B cell (primary cell): ENCODE data around the gene B3GALT6. TPM values are rescaled to one million over a fixed set of nuclear protein-coding genes. Genes with fewer than 3 reads are reported as not detected.

Experiments used
- ATAC-seq: fragments of 200-7000 bp; cut with Tn5 transposase; one replicate; pipeline ENCODE4 v1.10.0; 2021; ENCODE audit warnings: low read depth, mild to moderate bottlenecking, moderate number of reproducible peaks, moderate library complexity
- CTCF ChIA-PET: fragments of 350-600 bp; sonication (Branson Sonifier 250); formaldehyde crosslinking; loops from one replicate; lab custom pipeline; 2021; ENCODE audit warnings: antibody characterized with exemption, inconsistent platforms; lab: Charles Lee
- POLR2A ChIA-PET: fragments of 350-600 bp; sonication (Branson Sonifier 250); formaldehyde crosslinking; loops from one replicate; lab custom pipeline; 2021; ENCODE audit warnings: antibody characterized with exemption; lab: Charles Lee
- DNase-seq: peaks from one replicate; pipeline ENCODE4 v3.0.0; 2013
- H2AFZ ChIP-seq: 2 replicates; pipeline ENCODE4 v1.6.1; 2012; ENCODE audit warnings: mild to moderate bottlenecking, low read depth, low read length; ENCODE audit not compliant: insufficient read depth, poor library complexity, severe bottlenecking
- H3K27ac ChIP-seq, 2 donors: 1 replicate in 1 of 2; 2 replicates in 1 of 2; pipeline ENCODE4 v1.5.1; 2012 to 2013; ENCODE audit warnings: low read length in 2 of 2, mild to moderate bottlenecking in 2 of 2, moderate library complexity in 1 of 2
- H3K27me3 ChIP-seq, 4 experiments: fragments of 200-600 bp in 1 of 4; sonication (generic) in 1 of 4; replicated peaks in 1 of 4; 1 replicate in 2 of 4; 2 replicates in 2 of 4; pipeline versions ENCODE4 v1.6.1 to v1.7.0; 2013 to 2016; ENCODE audit warnings: low read length in 3 of 4, mild to moderate bottlenecking in 2 of 4, mixed read lengths in 1 of 4, moderate library complexity in 1 of 4; ENCODE audit not compliant: insufficient read depth in 4 of 4, control insufficient read depth in 3 of 4; ENCODE audit errors: control extremely low read depth in 1 of 4
- H3K36me3 ChIP-seq, 2 experiments: replicated peaks in 1 of 2; 1 replicate in 1 of 2; 2 replicates in 1 of 2; pipeline versions ENCODE4 v1.6.1 to v1.7.1; 2013; ENCODE audit warnings: low read length in 1 of 2; ENCODE audit not compliant: insufficient read depth in 2 of 2, control insufficient read depth in 1 of 2; ENCODE audit errors: control extremely low read depth in 1 of 2, extremely low read depth in 1 of 2
- H3K4me1 ChIP-seq, 2 donors: fragments of 200-600 bp in 1 of 2; sonication (generic) in 1 of 2; 1 replicate in 1 of 2; 2 replicates in 1 of 2; pipeline versions ENCODE4 v1.5.1 to v1.6.1; 2013 to 2017; ENCODE audit warnings: low read length in 2 of 2; ENCODE audit not compliant: control insufficient read depth in 2 of 2, insufficient read depth in 2 of 2
- H3K4me2 ChIP-seq: replicated peaks from 2 replicates; pipeline ENCODE3; 2012; ENCODE audit warnings: mild to moderate bottlenecking, low read depth, low read length; ENCODE audit not compliant: poor library complexity, severe bottlenecking
- H3K4me3 ChIP-seq, 5 experiments: fragments of 200-600 bp in 1 of 5; sonication (generic) in 1 of 5; 1 replicate in 3 of 5; 2 replicates in 2 of 5; pipeline versions ENCODE4 v1.5.1 to v1.7.0; 2011 to 2016; ENCODE audit warnings: low read length in 4 of 5, mild to moderate bottlenecking in 4 of 5, low read depth in 2 of 5, control low read depth in 1 of 5, moderate library complexity in 1 of 5; ENCODE audit not compliant: insufficient read depth in 1 of 5; ENCODE audit errors: control extremely low read depth in 1 of 5, extremely low read depth in 1 of 5
- H3K79me2 ChIP-seq: fragments of 200-600 bp; sonication (generic); one replicate; pipeline ENCODE4 v1.6.0; 2016; ENCODE audit warnings: low read length; ENCODE audit not compliant: control insufficient read depth, insufficient read depth
- H3K9ac ChIP-seq: fragments of 200-600 bp; sonication (generic); 2 replicates; pipeline ENCODE4 v1.6.1; 2017; ENCODE audit warnings: mild to moderate bottlenecking, low read length, moderate library complexity
- H3K9me3 ChIP-seq, 3 donors: one replicate each; pipeline versions ENCODE4 v1.6.1 to v1.7.1; 2013; ENCODE audit warnings: low read length in 2 of 3; ENCODE audit not compliant: control insufficient read depth in 2 of 3, insufficient read depth in 1 of 3; ENCODE audit errors: control extremely low read depth in 1 of 3
- H4K20me1 ChIP-seq: 2 replicates; pipeline ENCODE4 v1.6.0; 2012; ENCODE audit warnings: mild to moderate bottlenecking, low read length; ENCODE audit not compliant: insufficient read depth, control insufficient read depth, poor library complexity, severe bottlenecking
- H3K27ac Mint-ChIP-seq: one replicate; pipeline ENCODE4 v1.8.0; 2021; ENCODE audit warnings: mixed read lengths
- H3K27me3 Mint-ChIP-seq: one replicate; pipeline ENCODE4 v1.8.0; 2021; ENCODE audit warnings: mixed read lengths
- H3K4me1 Mint-ChIP-seq: one replicate; pipeline ENCODE4 v1.8.0; 2021; ENCODE audit warnings: mixed read lengths
- H3K4me3 Mint-ChIP-seq: one replicate; pipeline ENCODE4 v1.8.0; 2021; ENCODE audit warnings: mixed read lengths
- H3K9me3 Mint-ChIP-seq: one replicate; pipeline ENCODE4 v1.8.0; 2022; ENCODE audit warnings: mixed read lengths; ENCODE audit not compliant: insufficient read depth
- EZH2 ChIP-seq: IDR thresholded peaks from 2 replicates; pipeline ENCODE4 v1.6.1; 2012; ENCODE audit warnings: borderline replicate concordance, low read depth, mild to moderate bottlenecking, moderate library complexity, low read length; ENCODE audit not compliant: insufficient read depth, poor library complexity, severe bottlenecking
- WGBS: methylation state at CpG from one replicate; pipeline ENCODE4 v1.1.5; 2013; ENCODE audit warnings: missing lambda C conversion rate; ENCODE audit not compliant: insufficient coverage; 5-methylcytosine and 5-hydroxymethylcytosine counted together
- intact Hi-C: fragments of 100-400 bp; cut with micrococcal nuclease; formaldehyde crosslinking; loops from one replicate; pipeline ENCODE4 v1.10.0; 2022
- polyA plus RNA-seq: library from polyadenylated mRNA; depleted of rRNA; stranded (reverse); fragments of >200 nt; gene quantifications from 2 replicates; pipeline ENCODE4 v1.2.3, GENCODE V29; 2012
- total RNA-seq, 2 donors: library from RNA; stranded (reverse); fragments of 120-200 nt in 1 of 2; gene quantifications; 1 replicate in 1 of 2; 2 replicates in 1 of 2; pipeline versions ENCODE4 v1.2.3 to v1.2.4, GENCODE V29; 2013 to 2022
- TF ChIP-seq, protein P1 (sequence below): fragments of 200-600 bp; IDR thresholded peaks from one replicate; pipeline ENCODE4 v1.8.0; 2022; ENCODE audit warnings: antibody characterized with exemption, mild to moderate bottlenecking

The B3GALT6 gene
- total and polyA plus RNA-seq, 2 donors (not counting 1 experiment from before 2014, with no cell fraction given): 5.9 to 21.0 TPM

DNA sequence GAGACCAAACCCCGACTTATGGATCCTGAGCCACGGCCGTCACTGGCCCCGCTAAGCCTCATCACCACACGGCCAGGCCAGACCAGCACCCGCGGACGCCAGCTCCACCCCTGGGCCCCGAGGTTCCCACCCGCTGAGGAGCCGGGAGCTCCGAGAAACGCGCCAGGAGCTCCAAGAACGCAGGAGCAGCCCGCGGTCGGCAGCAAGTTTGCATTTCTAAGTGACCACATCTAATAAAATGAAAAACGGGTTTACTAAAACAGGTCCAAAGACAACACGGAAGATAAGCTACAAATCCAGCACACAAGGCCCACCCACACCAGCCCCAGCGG, 22.6 kb downstream of the B3GALT6 start:
- Histone ChIP-seq H3K4me3 (no peak overlapping the region), H3K4me2 (no peak overlapping the region), H3K27me3 (no peaks in the 10 kb centered on the region), H3K9ac (no peak overlapping the region), H4K20me1 (peaks cover 21% of the 10 kb centered on the region), H3K36me3 (peaks cover 0 to 40% of the 10 kb centered on the region in 2 experiments), H2AFZ (no peak overlapping the region), H3K9me3 (no peaks in the 10 kb centered on the region), H3K27ac (no peak overlapping the region), H3K4me1 (peaks cover 13 to 16% of the 10 kb centered on the region in 2 donors), H3K79me2 (peaks cover 14% of the 10 kb centered on the region)
- DNase-seq: no peak
- ATAC-seq: no peak
- H3K4me3 Mint-ChIP-seq: no peak overlapping the region
- intact Hi-C loops: no loop called here
- ChIA-PET POLR2A (no interaction called here), CTCF (interaction anchor here (1.6 kb wide), 1 partner anchor 133 kb away, joined by 5 read pairs; no protein-coding TSS in a partner anchor)
- no peak overlapping the region for H3K27ac Mint-ChIP-seq
- H3K4me1 Mint-ChIP-seq: peaks cover 17% of the 10 kb centered on the region
- TF ChIP-seq, protein P1, sequence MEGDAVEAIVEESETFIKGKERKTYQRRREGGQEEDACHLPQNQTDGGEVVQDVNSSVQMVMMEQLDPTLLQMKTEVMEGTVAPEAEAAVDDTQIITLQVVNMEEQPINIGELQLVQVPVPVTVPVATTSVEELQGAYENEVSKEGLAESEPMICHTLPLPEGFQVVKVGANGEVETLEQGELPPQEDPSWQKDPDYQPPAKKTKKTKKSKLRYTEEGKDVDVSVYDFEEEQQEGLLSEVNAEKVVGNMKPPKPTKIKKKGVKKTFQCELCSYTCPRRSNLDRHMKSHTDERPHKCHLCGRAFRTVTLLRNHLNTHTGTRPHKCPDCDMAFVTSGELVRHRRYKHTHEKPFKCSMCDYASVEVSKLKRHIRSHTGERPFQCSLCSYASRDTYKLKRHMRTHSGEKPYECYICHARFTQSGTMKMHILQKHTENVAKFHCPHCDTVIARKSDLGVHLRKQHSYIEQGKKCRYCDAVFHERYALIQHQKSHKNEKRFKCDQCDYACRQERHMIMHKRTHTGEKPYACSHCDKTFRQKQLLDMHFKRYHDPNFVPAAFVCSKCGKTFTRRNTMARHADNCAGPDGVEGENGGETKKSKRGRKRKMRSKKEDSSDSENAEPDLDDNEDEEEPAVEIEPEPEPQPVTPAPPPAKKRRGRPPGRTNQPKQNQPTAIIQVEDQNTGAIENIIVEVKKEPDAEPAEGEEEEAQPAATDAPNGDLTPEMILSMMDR: no peak
- no peak for TF ChIP-seq EZH2
- no peaks in the 10 kb centered on the region for H3K27me3 Mint-ChIP-seq
- WGBS: 96% methylated on average over 21 of the region's 21 CpGs
- H3K9me3 Mint-ChIP-seq: no peaks in the 10 kb centered on the region

DNA sequence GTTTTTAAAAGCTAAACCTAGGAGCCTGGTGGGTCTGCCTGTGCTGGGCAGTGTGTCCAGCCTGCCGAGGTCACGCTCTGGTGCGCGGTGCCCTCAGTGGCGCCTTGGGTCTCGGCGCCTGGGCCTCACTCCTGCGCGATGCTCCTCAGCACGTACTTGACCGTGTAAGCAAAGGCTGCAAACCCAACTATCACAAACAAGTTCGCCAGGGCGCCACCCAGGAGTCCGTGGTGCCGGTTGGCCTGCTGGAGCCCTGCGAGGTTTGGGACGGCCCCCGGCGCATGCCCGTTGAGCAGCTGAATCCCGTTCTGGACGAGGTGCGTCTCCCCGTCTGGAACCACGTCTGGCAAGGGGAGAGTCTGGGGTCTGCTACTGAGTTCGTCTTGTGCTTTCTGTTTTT, 23.0 kb downstream of the B3GALT6 start:
- Histone ChIP-seq H2AFZ (no peak overlapping the region), H3K9me3 (no peaks in the 10 kb centered on the region), H3K4me3 (no peak overlapping the region), H3K4me2 (no peak overlapping the region), H3K36me3 (peaks cover 0 to 44% of the 10 kb centered on the region in 2 experiments), H3K79me2 (peaks cover 18% of the 10 kb centered on the region), H3K9ac (no peak overlapping the region), H4K20me1 (peaks cover 25% of the 10 kb centered on the region), H3K27ac (no peak overlapping the region), H3K4me1 (peaks cover 10 to 13% of the 10 kb centered on the region in 2 donors), H3K27me3 (no peaks in the 10 kb centered on the region)
- H3K4me3 Mint-ChIP-seq: no peak overlapping the region
- ATAC-seq (no peak), DNase-seq (no peak)
- ChIA-PET POLR2A (no interaction called here), CTCF (interaction anchor here (1.6 kb wide), 1 partner anchor 133 kb away, joined by 5 read pairs; no protein-coding TSS in a partner anchor)
- no peak overlapping the region for H3K27ac Mint-ChIP-seq
- H3K9me3 Mint-ChIP-seq: no peaks in the 10 kb centered on the region
- TF ChIP-seq, protein P1: no peak
- intact Hi-C loops: no loop called here
- WGBS: 97% methylated on average over 21 of the region's 26 CpGs
- peaks cover 16% of the 10 kb centered on the region for H3K4me1 Mint-ChIP-seq
- H3K27me3 Mint-ChIP-seq: no peaks in the 10 kb centered on the region
